Measurements from ENCODE around the gene HOXA13.

The HOXA13 gene

DNA sequence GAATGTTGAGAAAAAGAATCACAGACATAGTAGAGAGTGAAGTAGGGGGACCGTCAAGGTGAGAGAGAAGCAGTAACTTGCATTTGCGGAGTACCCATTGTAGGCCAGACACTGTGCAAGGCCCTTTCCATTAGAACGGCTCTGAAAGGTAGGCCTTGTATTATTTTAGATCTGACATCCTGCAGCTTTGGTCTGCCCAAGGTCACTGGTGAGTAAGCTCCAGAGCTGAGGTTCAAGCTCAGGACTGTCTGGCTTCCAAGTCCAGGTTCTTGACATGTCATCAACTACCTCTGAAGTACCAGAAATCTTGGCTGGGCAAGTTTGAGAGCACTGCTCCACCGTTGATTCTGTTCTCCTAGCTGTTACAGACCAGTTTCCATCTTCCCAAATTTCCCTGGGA is 29.6 kb upstream of the HOXA13 start:
- H3K4me3 ChIP-seq (ENCODE audit: low read depth, low read length) = no peak overlapping the region
- no peak for DNase-seq (ENCODE audit: low read depth)
- TF ChIP-seq, protein P1, sequence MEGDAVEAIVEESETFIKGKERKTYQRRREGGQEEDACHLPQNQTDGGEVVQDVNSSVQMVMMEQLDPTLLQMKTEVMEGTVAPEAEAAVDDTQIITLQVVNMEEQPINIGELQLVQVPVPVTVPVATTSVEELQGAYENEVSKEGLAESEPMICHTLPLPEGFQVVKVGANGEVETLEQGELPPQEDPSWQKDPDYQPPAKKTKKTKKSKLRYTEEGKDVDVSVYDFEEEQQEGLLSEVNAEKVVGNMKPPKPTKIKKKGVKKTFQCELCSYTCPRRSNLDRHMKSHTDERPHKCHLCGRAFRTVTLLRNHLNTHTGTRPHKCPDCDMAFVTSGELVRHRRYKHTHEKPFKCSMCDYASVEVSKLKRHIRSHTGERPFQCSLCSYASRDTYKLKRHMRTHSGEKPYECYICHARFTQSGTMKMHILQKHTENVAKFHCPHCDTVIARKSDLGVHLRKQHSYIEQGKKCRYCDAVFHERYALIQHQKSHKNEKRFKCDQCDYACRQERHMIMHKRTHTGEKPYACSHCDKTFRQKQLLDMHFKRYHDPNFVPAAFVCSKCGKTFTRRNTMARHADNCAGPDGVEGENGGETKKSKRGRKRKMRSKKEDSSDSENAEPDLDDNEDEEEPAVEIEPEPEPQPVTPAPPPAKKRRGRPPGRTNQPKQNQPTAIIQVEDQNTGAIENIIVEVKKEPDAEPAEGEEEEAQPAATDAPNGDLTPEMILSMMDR (IDR thresholded peaks at IDR 0.05; ENCODE audit: low read depth, low read length, missing control alignments) = no peak

DNA sequence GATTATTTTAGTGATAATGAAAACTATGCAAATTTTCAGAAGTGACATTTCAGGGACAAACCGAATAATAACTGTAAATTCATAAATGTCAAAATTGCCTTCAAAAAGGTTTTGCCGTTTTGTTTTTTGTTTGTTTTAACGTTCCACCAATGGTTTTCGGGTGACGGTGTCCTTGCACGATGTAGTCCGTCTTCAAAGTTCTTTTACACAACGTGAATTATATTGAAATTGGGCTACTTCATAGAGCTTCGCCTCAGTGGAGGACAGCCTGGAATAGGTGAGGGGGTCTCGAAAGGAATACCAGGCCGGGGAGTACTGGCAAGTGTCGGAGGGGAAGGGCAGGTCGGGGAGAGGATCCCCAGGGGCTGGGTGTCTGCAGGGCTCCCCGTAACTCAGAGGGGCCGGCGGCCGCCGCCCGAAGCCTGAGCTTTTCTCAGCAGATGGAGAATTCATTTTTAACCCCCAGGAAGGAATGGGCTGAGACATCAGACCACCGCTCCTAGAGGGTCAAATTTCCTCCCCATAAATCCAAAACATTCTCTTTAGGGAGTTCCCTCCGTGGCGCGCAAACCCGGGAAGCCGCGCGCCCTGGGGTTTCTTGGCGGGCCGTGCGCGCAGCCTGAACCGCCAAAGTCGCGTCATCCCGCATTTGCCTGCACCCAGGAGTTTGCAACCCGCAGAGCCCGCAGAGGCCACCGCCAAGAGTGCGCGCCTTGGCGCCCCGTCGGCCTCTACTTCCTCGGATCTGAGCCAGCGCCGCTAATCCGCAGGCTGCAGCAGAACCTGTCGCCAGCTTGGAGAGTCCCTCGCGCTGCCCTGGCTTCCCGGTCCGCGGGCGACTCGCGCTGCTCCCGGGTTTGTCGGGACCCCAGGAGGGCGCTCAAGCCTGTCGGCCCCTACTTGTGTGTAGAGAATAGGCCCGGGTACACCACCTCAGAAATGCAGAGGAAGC is 25.4 kb upstream of the HOXA13 start:
- H3K4me3 ChIP-seq (ENCODE audit: low read depth, low read length) = no peak overlapping the region
- no peak for DNase-seq (ENCODE audit: low read depth)
- TF ChIP-seq, protein P1 (IDR thresholded peaks at IDR 0.05; ENCODE audit: low read depth, low read length, missing control alignments) = no peak

DNA sequence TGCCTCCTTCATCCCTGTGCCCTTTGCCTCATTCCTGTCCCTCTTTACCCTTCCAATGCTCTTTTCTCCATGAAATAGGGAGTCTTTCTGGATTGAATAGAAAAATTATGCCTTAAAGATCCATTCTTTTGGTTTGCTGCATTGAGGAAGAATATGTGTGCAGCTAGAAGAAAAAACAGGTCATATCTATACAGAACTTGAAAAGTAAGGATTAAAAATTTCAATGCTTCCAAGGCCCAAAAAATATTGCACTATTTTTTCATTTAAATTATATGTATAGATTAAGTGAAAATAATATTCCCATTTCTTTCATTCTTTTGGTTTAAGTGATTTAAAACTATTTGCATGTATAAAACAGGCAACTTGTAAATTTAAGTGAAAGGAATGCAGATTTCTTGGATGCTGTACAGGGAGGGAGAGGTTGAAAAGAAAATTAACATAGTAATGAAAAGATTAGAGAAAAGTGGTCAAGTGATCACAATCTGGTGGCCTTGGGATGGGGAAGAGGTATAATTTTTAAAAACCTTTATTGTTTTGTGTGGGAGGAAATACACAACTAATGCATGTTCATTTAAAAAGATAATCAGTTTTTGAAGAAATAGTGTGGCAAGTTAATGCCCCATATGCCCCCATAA is 24.2 kb upstream of the HOXA13 start:
- DNase-seq (ENCODE audit: low read depth) = no peak
- TF ChIP-seq, protein P1 (IDR thresholded peaks at IDR 0.05; ENCODE audit: low read depth, low read length, missing control alignments) = no peak
- no peak overlapping the region for H3K4me3 ChIP-seq (ENCODE audit: low read depth, low read length)

DNA sequence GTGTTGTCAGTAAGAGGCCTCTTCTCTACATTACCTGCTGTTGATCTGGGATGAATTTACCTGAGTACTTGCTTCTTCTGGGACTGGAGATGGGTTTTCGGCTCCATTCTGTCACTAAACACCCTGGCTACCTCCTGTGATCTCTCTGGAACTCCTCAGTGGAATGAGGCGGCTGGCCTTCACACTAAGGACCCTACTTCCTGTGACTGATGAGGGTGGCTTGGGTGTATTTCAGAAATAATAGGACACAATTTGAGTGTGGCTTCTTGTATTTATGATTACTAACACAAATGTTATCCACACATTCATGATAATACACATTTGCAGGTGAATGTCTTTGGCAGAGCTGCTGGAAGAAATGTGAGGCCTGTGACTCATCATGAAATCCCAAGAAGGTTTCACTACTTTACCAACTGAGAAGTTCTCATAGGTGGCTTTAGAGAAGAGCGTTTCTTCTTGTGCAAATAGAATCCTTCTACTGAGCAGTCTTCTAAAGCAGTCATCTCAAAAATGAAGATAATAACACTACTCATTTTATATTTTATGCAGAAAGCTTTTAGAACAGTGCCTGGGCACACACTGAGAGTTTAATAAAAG is 21.4 kb upstream of the HOXA13 start:
- DNase-seq (ENCODE audit: low read depth) = no peak
- TF ChIP-seq, protein P1 (IDR thresholded peaks at IDR 0.05; ENCODE audit: low read depth, low read length, missing control alignments) = no peak
- no peak overlapping the region for H3K4me3 ChIP-seq (ENCODE audit: low read depth, low read length)

DNA sequence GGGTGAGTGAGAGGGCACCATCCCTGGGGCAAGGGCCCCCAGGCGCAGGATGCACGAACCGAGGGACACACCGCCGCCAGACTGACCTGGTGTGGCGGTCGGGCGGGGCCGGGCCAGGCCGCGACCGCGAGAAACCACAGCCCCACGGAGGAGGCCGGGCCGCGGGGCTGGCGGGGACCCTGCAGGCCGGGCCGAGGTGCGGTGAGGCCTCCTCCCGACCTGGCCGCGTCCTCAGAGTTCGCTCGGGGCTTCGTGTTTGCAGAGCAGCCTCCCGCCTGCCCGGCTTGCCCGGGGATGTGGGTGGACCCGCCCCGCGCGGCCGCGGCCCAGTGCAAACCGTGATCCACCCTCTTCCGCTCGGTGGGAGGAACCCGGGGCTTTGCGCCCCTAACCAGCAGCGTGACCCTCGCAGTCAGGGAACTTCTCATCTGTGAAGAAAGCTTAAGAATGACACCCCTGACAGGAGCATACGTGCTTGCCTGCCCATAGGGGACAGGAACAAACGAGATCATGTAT is 20.6 kb upstream of the HOXA13 start:
- no peak for DNase-seq (ENCODE audit: low read depth)
- no peak overlapping the region for H3K4me3 ChIP-seq (ENCODE audit: low read depth, low read length)
- TF ChIP-seq, protein P1 (IDR thresholded peaks at IDR 0.05; ENCODE audit: low read depth, low read length, missing control alignments) = no peak

DNA sequence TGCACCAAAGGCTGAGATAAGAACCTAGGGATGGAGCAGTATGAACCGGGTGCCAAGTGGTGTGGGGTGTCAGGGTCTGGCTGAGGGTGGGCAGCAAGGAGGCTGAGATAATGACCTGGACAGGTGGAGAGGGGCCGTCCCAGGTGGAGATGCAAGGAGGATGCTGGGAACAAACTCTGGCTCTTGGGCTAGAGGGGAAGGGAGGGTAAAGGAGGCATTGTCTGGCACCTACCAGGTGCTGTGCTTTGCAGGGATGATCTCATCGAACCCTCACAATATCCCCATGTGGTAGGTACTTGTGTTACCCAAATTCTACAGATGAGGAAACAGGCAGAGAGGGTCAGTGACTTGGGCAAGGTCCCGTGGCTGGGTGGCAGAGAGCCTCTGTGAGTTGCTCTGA is 19.9 kb upstream of the HOXA13 start:
- TF ChIP-seq, protein P1 (IDR thresholded peaks at IDR 0.05; ENCODE audit: low read depth, low read length, missing control alignments) = no peak
- no peak for DNase-seq (ENCODE audit: low read depth)
- H3K4me3 ChIP-seq (ENCODE audit: low read depth, low read length) = no peak overlapping the region

Measured in GM12864 (cell line).